PFSK-1 (cell line): Measurements from ENCODE around the gene INAFM1.

Source experiments
- FOXP2 ChIP-seq: optimal IDR thresholded peaks from 2 replicates; pipeline ENCODE3; 2011; ENCODE audit warnings: borderline replicate concordance, control low read depth, inconsistent platforms; ENCODE audit not compliant: insufficient read depth; ENCODE audit errors: extremely low read length, extremely low read depth
- POLR2AphosphoS5 ChIP-seq: IDR thresholded peaks from 2 replicates; pipeline ENCODE4 v1.6.1; 2012; ENCODE audit warnings: low read depth, mild to moderate bottlenecking, control low read depth, low read length, moderate library complexity
- SIN3A ChIP-seq: IDR thresholded peaks from 2 replicates; pipeline ENCODE4 v1.6.1; 2012; ENCODE audit warnings: mild to moderate bottlenecking, low read length, moderate library complexity, borderline replicate concordance; ENCODE audit not compliant: insufficient read depth
- TAF1 ChIP-seq: IDR thresholded peaks from 2 replicates; pipeline ENCODE4 v1.6.1; 2012; ENCODE audit warnings: low read length, control low read depth, borderline replicate concordance; ENCODE audit not compliant: insufficient read depth
- TF ChIP-seq, protein P1 (sequence below), 2 experiments: IDR thresholded peaks; 2 replicates each; pipeline versions ENCODE4 v1.6.1 to v1.8.0; 2011 to 2012; ENCODE audit warnings: low read depth in 2 of 2, low read length in 2 of 2, control low read depth in 1 of 2, inconsistent platforms in 1 of 2, mild to moderate bottlenecking in 1 of 2, moderate library complexity in 1 of 2; ENCODE audit not compliant: insufficient read depth in 1 of 2

Gene INAFM1

DNA sequence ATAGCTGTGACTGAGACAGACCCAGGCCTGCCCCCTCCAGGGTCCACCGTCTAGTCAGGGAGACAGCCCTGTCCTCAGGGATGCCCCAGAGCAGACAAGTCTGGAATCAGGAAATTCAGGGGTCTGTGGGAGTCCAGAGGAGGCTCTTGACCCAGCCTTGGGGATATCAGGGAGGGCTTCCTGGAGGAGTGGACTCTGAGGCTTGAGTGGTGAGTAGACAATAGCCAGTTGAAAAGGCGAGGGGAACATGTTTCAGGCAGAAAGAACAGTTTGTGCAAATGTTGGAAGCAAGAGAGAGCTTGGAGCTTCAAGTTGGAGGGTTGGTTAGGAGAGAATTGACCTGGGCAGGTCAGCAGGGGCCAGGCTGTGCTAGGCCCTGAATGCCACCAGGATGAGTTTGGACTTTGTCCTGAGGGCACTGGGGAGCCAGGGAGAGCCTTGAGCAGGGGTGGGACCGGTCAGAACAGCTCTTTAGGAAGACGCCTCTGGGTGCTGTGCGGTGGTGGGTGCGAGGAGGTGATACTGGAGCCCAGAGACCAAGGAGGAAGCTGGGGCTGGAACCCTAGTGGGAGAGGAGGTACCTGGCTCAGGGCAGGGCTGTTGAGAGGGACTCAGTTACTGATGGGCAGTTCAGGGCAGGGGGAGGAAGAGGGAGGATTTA, 15.7 kb upstream of the INAFM1 start:
- no peak for TF ChIP-seq TAF1
- TF ChIP-seq POLR2AphosphoS5: no peak
- TF ChIP-seq SIN3A: no peak
- TF ChIP-seq FOXP2: no peak
- TF ChIP-seq, protein P1, sequence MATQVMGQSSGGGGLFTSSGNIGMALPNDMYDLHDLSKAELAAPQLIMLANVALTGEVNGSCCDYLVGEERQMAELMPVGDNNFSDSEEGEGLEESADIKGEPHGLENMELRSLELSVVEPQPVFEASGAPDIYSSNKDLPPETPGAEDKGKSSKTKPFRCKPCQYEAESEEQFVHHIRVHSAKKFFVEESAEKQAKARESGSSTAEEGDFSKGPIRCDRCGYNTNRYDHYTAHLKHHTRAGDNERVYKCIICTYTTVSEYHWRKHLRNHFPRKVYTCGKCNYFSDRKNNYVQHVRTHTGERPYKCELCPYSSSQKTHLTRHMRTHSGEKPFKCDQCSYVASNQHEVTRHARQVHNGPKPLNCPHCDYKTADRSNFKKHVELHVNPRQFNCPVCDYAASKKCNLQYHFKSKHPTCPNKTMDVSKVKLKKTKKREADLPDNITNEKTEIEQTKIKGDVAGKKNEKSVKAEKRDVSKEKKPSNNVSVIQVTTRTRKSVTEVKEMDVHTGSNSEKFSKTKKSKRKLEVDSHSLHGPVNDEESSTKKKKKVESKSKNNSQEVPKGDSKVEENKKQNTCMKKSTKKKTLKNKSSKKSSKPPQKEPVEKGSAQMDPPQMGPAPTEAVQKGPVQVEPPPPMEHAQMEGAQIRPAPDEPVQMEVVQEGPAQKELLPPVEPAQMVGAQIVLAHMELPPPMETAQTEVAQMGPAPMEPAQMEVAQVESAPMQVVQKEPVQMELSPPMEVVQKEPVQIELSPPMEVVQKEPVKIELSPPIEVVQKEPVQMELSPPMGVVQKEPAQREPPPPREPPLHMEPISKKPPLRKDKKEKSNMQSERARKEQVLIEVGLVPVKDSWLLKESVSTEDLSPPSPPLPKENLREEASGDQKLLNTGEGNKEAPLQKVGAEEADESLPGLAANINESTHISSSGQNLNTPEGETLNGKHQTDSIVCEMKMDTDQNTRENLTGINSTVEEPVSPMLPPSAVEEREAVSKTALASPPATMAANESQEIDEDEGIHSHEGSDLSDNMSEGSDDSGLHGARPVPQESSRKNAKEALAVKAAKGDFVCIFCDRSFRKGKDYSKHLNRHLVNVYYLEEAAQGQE (IDR thresholded peaks at IDR 0.05; ENCODE audit: insufficient read depth in 1 of 2, low read depth in 2 of 2, low read length in 2 of 2): no peak

DNA sequence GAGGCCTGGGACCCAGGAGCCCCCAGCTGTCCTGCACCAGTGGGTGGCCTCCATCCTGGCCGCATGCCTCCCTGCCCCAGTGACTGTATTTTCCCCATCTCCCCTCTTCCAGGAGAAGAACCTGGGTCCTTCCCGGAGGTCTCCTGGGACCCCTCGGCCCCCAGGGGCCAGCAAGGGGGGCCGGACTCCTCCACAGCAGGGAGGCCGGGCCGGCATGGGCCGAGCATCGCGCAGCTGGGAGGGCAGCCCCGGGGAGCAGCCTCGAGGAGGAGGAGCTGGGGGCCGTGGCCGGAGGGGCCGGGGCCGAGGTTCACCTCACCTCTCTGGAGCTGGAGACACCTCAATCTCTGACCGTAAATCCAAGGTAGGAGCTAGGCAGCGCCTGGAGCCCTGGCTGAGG, 14.2 kb upstream of the INAFM1 start:
- TF ChIP-seq SIN3A (no peak), POLR2AphosphoS5 (no peak), FOXP2 (no peak), TAF1 (no peak)
- TF ChIP-seq, protein P1 (IDR thresholded peaks at IDR 0.05; ENCODE audit: insufficient read depth in 1 of 2, low read depth in 2 of 2, low read length in 2 of 2): no peak

DNA sequence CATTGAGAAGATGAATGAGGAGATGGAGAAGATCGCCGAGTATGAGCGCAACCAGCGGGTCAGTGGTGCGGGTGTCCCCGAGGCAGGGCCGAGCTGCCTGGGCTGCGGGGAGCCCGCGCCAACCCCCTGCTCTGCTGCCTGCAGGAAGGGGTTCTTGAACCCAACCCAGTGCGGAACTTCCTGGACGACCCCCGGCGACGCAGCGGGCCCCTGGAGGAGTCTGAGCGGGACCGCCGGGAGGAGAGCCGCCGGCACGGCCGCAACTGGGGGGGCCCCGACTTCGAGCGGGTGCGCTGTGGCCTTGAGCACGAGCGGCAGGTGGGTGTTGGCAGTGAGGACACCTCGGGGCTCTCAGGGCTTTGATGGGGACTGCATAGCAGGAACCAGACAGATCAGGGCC, 10.1 kb upstream of the INAFM1 start:
- TF ChIP-seq, protein P1 (IDR thresholded peaks at IDR 0.05; ENCODE audit: insufficient read depth in 1 of 2, low read depth in 2 of 2, low read length in 2 of 2): no peak
- TF ChIP-seq SIN3A (no peak), TAF1 (no peak), POLR2AphosphoS5 (no peak), FOXP2 (no peak)

DNA sequence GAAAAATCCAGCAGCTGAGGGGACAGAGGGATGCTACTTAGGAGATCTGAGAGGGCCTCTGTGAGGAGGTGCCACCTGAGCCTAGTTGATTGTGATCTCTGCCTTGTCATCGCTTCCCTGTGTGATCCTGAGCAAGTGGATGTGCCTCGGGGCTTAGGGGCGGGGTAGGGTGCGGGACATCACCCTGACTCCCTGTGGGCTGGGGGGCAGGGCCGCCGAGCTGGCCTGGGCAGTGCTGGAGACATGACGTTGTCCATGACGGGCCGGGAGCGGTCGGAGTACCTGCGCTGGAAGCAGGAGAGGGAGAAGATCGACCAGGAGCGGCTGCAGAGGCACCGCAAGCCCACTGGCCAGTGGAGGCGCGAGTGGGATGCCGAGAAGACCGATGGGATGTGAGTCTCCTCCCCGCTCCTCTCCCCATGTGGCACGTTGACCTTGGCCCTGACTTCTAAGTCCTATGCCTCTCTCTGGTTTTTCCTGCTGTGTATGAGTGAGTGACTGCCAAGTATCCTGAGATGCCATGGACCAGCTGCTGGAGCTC, 8.2 kb upstream of the INAFM1 start:
- TF ChIP-seq SIN3A: no peak
- TF ChIP-seq, protein P1 (IDR thresholded peaks at IDR 0.05; ENCODE audit: insufficient read depth in 1 of 2, low read depth in 2 of 2, low read length in 2 of 2): no peak
- TF ChIP-seq TAF1: no peak
- TF ChIP-seq POLR2AphosphoS5: no peak
- no peak for TF ChIP-seq FOXP2
